HepG2 (cell line): ENCODE results near the gene PPP1R13B. TPM values are rescaled to one million over a fixed set of nuclear protein-coding genes. Genes with fewer than 3 reads are reported as not detected.

Source experiments
- DR1 ChIP-seq: sonication (generic); formaldehyde crosslinking; IDR thresholded peaks from 2 replicates; pipeline ENCODE4 v1.8.0; 2021; ENCODE audit warnings: mild to moderate bottlenecking, missing genetic modification reagents, inconsistent platforms
- FOXP1 ChIP-seq, 2 experiments: fragments of 450-650 bp in 1 of 2; IDR thresholded peaks; 2 replicates each; pipeline ENCODE4 v1.6.1; 2017 to 2018; ENCODE audit warnings: antibody characterized with exemption in 1 of 2
- ISX ChIP-seq: sonication (generic); formaldehyde crosslinking; conservative IDR thresholded peaks from 2 replicates; pipeline ENCODE4 v1.5.0; 2020; ENCODE audit warnings: missing genetic modification reagents
- JARID2 ChIP-seq: sonication (generic); formaldehyde crosslinking; IDR thresholded peaks from 2 replicates; pipeline ENCODE4 v1.8.1; 2023; ENCODE audit warnings: missing genetic modification reagents, inconsistent platforms; ENCODE audit not compliant: insufficient replicate concordance
- KDM4B ChIP-seq: sonication (generic); formaldehyde crosslinking; IDR thresholded peaks from 2 replicates; pipeline ENCODE4 v1.4.0; 2020; ENCODE audit warnings: missing genetic modification reagents
- RFX5 ChIP-seq: IDR thresholded peaks from 2 replicates; pipeline ENCODE4 v1.6.1; 2011; ENCODE audit warnings: low read depth, low read length, improper control_type of control experiment
- ZFP82 ChIP-seq: sonication (generic); formaldehyde crosslinking; IDR thresholded peaks from 2 replicates; pipeline ENCODE4 v1.5.1; 2020; ENCODE audit warnings: mild to moderate bottlenecking, missing genetic modification reagents, borderline replicate concordance
- ZKSCAN1 ChIP-seq: fragments of 150-350 bp; IDR thresholded peaks from 2 replicates; pipeline ENCODE4 v1.6.1; 2014; ENCODE audit warnings: low read length
- ZMYM2 ChIP-seq: sonication (generic); formaldehyde crosslinking; IDR thresholded peaks from 2 replicates; pipeline ENCODE4 v1.8.0; 2022; ENCODE audit warnings: mild to moderate bottlenecking, missing genetic modification reagents
- ZNF382 ChIP-seq: sonication (generic); formaldehyde crosslinking; IDR thresholded peaks from 2 replicates; pipeline ENCODE4 v1.5.0; 2020; ENCODE audit warnings: missing genetic modification reagents, mild to moderate bottlenecking, borderline replicate concordance
- ZNF772 ChIP-seq: sonication (generic); formaldehyde crosslinking; IDR thresholded peaks from 2 replicates; pipeline ENCODE4 v1.5.0; 2020; ENCODE audit warnings: mild to moderate bottlenecking, missing genetic modification reagents
- polyA plus RNA-seq, 8 experiments: library from polyadenylated mRNA; depleted of rRNA in 3 of 8; stranded (reverse) in 7 of 8; unstranded in 1 of 8; fragments of >200 nt; fragmentation: Illumina TruSeq in 4 of 8; extraction: Trizol in 4 of 8; gene quantifications; 2 replicates each; pipeline versions ENCODE4 v1.2.1 to v1.2.3, GENCODE V29; 2011 to 2016; ENCODE audit warnings: low read depth in 4 of 8, missing spikeins in 1 of 8, mixed read lengths in 1 of 8; ENCODE audit not compliant: insufficient read depth in 1 of 8
- total RNA-seq, 5 experiments: library from RNA; depleted of rRNA; stranded (reverse); fragments of >200 nt; fragmentation: Illumina TruSeq; extraction: Trizol; gene quantifications; 2 replicates each; pipeline ENCODE4 v1.2.3, GENCODE V29; 2016; ENCODE audit warnings: low read depth in 1 of 5
- TF ChIP-seq, protein P1 (sequence below), 2 experiments: sonication (generic) in 1 of 2; formaldehyde crosslinking in 1 of 2; IDR thresholded peaks; 2 replicates each; pipeline versions ENCODE4 v1.6.1 to v1.9.0; 2014 to 2022; ENCODE audit warnings: antibody characterized with exemption in 1 of 2, borderline replicate concordance in 1 of 2, inconsistent platforms in 1 of 2, low read depth in 1 of 2, missing genetic modification reagents in 1 of 2
- TF ChIP-seq, protein P2 (sequence below): IDR thresholded peaks from 2 replicates; pipeline ENCODE4 v1.6.1; 2016; ENCODE audit warnings: missing compliant biosample characterization, missing genetic modification reagents, borderline replicate concordance
- TF ChIP-seq, protein P3 (sequence below): IDR thresholded peaks from 2 replicates; pipeline ENCODE4 v1.6.1; 2016; ENCODE audit warnings: control low read depth
- TF ChIP-seq, protein P4 (sequence below): sonication (generic); formaldehyde crosslinking; IDR thresholded peaks from 2 replicates; pipeline ENCODE4 v1.8.1; 2023; ENCODE audit warnings: missing genetic modification reagents, inconsistent platforms, borderline replicate concordance
- TF ChIP-seq, protein P5 (sequence below): sonication (generic); formaldehyde crosslinking; IDR thresholded peaks from 2 replicates; pipeline ENCODE4 v1.4.0; 2020; ENCODE audit warnings: mild to moderate bottlenecking, missing genetic modification reagents

Gene PPP1R13B
- total and polyA plus RNA-seq, 2 of the 13 experiments (the other 11 are each of a cell fraction or from before 2014, with no cell fraction given): 4.6 to 9.4 TPM

DNA sequence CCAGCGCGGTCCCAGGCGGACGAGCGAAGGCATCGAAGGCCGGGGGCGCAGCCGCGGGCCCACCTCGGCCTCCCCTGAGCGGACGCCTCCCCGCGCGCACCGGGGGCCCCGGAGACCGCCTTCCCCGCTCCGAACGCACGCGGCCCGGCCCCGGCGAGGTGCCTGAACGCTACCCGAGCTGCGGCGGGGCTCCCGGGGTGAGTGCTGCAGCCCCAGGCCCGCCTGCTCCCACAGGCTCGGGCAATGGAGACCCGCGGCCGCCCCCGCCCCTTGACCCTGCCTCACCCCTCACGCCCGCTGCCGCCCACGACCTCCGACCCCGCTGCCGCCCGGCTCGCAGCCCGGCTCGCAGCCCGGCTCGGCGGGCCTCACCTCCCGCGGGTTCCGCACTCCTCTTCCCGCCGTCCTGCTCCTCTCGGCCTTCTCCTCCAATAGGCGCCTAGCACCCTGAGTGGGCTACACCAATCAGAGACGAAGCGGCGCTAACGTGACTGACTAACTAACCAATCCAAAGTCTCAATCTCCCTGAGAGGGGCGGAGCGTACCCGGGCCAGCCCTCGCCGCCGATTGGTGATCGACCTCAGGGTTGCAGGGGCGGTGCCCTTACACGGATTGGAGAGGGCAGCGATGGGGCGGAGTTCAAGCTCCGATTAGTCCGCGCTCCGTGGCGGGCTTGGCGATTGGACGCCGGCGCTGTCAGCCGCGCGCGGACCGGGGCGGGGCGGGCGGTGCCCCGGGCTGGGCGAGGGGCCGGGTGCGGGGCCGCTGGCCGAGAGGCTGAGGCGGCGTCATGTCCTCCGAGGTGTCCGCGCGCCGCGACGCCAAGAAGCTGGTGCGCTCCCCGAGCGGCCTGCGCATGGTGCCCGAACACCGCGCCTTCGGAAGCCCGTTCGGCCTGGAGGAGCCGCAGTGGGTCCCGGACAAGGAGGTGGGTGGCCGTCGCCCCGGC, 132.0 kb downstream of the PPP1R13B start, which contains the start of the genes XRCC3 and ZFYVE21 (continued):
- TF ChIP-seq, protein P1, sequence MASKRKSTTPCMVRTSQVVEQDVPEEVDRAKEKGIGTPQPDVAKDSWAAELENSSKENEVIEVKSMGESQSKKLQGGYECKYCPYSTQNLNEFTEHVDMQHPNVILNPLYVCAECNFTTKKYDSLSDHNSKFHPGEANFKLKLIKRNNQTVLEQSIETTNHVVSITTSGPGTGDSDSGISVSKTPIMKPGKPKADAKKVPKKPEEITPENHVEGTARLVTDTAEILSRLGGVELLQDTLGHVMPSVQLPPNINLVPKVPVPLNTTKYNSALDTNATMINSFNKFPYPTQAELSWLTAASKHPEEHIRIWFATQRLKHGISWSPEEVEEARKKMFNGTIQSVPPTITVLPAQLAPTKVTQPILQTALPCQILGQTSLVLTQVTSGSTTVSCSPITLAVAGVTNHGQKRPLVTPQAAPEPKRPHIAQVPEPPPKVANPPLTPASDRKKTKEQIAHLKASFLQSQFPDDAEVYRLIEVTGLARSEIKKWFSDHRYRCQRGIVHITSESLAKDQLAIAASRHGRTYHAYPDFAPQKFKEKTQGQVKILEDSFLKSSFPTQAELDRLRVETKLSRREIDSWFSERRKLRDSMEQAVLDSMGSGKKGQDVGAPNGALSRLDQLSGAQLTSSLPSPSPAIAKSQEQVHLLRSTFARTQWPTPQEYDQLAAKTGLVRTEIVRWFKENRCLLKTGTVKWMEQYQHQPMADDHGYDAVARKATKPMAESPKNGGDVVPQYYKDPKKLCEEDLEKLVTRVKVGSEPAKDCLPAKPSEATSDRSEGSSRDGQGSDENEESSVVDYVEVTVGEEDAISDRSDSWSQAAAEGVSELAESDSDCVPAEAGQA (IDR thresholded peaks at IDR 0.05; ENCODE audit: low read depth): no peak
- TF ChIP-seq, protein P1 (CRISPR knock-in tag; IDR thresholded peaks at IDR 0.05; ENCODE audit: borderline replicate concordance): peak; percentile 72
- peak; percentile 39; the same call in 1 of the 2 replicates for TF ChIP-seq ZNF772 (CRISPR knock-in tag)
- TF ChIP-seq, protein P2, sequence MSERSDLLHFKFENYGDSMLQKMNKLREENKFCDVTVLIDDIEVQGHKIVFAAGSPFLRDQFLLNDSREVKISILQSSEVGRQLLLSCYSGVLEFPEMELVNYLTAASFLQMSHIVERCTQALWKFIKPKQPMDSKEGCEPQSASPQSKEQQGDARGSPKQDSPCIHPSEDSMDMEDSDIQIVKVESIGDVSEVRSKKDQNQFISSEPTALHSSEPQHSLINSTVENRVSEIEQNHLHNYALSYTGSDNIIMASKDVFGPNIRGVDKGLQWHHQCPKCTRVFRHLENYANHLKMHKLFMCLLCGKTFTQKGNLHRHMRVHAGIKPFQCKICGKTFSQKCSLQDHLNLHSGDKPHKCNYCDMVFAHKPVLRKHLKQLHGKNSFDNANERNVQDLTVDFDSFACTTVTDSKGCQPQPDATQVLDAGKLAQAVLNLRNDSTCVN (CRISPR knock-in tag): no peak
- TF ChIP-seq, protein P3, sequence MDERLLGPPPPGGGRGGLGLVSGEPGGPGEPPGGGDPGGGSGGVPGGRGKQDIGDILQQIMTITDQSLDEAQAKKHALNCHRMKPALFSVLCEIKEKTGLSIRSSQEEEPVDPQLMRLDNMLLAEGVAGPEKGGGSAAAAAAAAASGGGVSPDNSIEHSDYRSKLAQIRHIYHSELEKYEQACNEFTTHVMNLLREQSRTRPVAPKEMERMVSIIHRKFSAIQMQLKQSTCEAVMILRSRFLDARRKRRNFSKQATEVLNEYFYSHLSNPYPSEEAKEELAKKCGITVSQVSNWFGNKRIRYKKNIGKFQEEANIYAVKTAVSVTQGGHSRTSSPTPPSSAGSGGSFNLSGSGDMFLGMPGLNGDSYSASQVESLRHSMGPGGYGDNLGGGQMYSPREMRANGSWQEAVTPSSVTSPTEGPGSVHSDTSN (CRISPR knock-in tag): peak; percentile 87
- TF ChIP-seq ZMYM2 (CRISPR knock-in tag): no peak
- no peak for TF ChIP-seq KDM4B (CRISPR knock-in tag)
- no peak for TF ChIP-seq FOXP1 (IDR thresholded peaks at IDR 0.05)
- no peak for TF ChIP-seq FOXP1 (CRISPR knock-in tag; IDR thresholded peaks at IDR 0.05)
- TF ChIP-seq ZKSCAN1: no peak
- TF ChIP-seq, protein P4, sequence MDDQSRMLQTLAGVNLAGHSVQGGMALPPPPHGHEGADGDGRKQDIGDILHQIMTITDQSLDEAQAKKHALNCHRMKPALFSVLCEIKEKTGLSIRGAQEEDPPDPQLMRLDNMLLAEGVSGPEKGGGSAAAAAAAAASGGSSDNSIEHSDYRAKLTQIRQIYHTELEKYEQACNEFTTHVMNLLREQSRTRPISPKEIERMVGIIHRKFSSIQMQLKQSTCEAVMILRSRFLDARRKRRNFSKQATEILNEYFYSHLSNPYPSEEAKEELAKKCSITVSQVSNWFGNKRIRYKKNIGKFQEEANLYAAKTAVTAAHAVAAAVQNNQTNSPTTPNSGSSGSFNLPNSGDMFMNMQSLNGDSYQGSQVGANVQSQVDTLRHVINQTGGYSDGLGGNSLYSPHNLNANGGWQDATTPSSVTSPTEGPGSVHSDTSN (CRISPR knock-in tag): peak; percentile 84; the same call in 1 of the 2 replicates
- peak; percentile 48; the same call in 1 of the 2 replicates for TF ChIP-seq DR1 (CRISPR knock-in tag)
- TF ChIP-seq JARID2: no peak
- TF ChIP-seq, protein P5, sequence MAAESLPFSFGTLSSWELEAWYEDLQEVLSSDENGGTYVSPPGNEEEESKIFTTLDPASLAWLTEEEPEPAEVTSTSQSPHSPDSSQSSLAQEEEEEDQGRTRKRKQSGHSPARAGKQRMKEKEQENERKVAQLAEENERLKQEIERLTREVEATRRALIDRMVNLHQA: no peak
- TF ChIP-seq ISX (CRISPR knock-in tag): no peak
- no peak for TF ChIP-seq ZNF382 (CRISPR knock-in tag)
- no peak for TF ChIP-seq ZFP82
- peak; percentile 63; the same call in 1 of the 2 replicates for TF ChIP-seq RFX5
